Amniotic stem cell (primary cell): ENCODE results near the gene IKZF4.
"Not testable (repeated sequence)": the region's sequence is repeated elsewhere in the genome, so short reads cannot be mapped to it uniquely, and the experiment has no call there.

Experiments used
- DNase-seq: peaks from one replicate; lab custom pipeline; 2025; lab: John Stamatoyannopoulos, UW

IKZF4 gene

DNA sequence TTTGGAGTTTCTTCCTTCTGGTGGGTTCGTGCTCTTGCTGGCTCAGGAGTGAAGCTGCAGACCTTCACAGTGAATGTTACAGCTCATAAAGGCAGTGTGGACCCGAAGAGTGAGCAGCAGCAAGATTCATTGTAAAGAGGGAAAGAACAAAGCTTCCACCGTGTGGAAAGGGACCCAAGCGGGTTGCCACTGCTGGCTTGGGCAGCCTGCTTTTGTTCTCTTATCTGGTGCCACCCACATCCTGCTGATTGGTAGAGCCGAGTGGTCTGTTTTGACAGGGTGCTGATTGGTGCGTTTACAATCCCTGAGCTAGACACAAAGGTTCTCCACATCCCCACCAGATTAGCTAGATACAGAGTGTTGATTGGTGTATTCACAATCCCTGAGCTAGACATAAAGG lies 21.3 kb upstream of the IKZF4 start:
- not testable (repeated sequence) for DNase-seq

- DNase-seq, result not testable (repeated sequence)
These were observed 20.8 kb upstream of the IKZF4 start for GRCh38 chr12:55999999-56000540.

GRCh38 chr12:56001487-56002100 lies 19.2 kb upstream of the IKZF4 start:
- DNase-seq, result no peak

DNA sequence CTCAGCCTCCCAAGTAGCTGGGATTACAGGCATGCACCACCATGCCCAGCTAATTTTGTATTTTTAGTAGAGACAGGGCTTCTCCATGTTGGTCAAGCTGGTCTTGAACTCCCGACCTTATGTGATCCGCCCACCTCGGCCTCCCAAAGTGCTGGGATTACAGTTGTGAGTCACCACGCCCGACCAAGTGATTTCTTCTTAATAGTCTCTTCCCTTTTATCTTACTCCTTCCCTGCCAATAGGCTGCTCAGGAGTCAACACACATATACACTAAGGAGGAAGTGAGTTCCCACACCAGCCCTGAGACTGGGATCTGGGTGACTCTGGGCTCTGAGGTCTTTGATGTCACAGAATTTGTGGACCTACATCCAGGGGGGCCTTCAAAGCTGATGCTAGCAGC lies 17.5 kb upstream of the IKZF4 start:
- not testable (repeated sequence) for DNase-seq

GRCh38 chr12:56004211-56004610 lies 16.6 kb upstream of the IKZF4 start:
- no peak for DNase-seq

GRCh38 chr12:56007564-56008559 lies 13.0 kb upstream of the IKZF4 start:
- DNase-seq, result no peak

DNA sequence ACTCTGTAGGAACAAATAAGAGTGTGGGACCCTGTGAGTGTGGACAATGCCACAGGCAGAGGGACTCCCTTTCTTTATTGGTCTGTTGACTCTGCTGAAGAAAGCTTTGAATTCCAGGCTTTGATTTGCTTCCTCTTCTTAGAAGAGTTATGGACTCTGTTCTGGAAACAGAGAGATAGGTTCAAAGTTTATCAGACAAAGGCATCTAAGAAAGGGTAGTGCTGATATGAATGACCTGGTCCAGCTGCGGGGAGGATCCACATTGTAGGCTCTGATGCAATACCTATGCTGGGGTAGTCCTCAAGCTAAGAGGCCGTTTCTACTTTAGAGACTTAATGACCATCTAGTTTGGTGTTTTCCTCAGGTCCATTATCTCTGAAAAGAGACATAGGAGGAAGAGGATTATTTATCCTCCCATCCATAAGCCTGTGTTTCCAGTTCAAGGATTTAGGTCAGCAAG lies 10.7 kb upstream of the IKZF4 start:
- no peak for DNase-seq

GRCh38 chr12:56011509-56012090 lies 9.2 kb upstream of the IKZF4 start:
- DNase-seq, result no peak

DNA sequence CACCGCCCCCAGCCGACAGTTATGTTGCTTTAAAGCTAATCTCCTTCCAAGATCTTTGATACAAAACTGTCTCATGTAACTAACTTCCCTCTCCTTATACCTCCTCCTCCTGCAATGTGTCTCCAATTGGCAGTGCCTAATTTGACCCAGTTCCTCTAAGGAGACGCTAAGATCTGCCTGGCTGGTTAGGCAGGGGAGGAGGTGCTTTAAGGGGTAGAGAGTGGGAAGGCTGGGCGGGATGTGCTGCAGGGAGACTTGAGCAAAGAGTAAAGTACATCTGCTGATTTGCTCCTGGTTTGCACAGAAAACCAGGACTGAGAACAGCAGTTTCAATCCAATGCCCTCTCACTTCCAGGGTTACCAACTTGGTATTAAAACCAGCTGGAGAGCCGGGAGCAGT lies 7.4 kb upstream of the IKZF4 start:
- DNase-seq, result no peak

DNA sequence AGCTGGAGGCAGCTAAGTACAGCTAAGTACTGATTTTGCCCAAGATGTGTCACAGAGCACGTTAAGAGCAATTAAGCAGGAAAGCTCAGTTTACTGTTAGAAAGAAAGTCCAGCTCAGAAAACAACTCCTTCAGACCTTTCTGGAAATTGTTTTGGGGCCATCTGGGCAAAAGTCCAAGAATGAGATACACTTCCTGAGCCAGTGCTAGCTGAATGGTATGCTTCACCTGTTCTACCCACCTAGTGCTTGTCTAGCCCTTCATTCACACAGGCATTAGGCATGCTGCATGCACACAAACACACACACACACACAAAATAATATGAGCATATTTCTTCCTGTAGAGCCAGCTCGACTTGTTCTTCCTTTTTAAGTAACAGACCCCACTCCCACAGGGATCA lies 6.6 kb upstream of the IKZF4 start:
- no peak for DNase-seq

GRCh38 chr12:56017181-56017580 lies 3.7 kb upstream of the IKZF4 start:
- DNase-seq, result no peak

- no peak for DNase-seq
These were observed 2.5 kb upstream of the IKZF4 start for GRCh38 chr12:56018356-56018755.

GRCh38 chr12:56021889-56022497 lies 1.1 kb downstream of the IKZF4 start:
- DNase-seq, result no peak

DNA sequence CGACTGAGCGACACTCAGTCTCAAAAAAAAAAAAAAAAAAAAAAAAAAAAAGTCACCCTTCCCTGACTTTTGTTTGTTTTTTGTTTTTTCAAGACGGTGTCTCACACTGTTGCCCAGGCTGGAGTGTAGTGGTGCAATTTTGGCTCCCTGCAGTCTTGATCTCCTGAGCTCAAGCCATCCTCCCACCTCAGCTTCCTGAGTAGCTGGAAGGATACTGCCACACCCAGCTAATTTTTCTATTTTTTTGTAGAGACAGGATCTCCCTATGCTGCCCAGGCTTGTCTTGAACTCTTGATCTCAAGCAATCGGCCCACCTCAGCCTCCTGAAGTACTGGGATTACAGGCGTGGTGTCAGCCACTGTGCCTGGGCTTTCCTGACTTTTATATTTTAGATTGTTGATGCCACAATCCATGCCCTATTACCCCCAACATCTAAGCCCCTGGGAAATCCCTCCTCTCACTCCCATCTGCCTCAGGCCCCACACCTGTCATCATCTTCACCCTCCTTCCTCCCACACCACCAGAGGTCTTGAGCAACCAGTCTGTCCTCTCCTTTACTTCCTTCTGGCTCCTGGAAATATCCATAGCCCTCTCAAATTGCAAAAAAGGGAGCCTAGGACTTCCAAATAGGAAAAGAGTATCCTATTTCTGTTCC lies 7.8 kb downstream of the IKZF4 start:
- DNase-seq, result no peak

- no peak for DNase-seq
These were observed 8.3 kb downstream of the IKZF4 start for GRCh38 chr12:56029166-56029519.

- peak; percentile 61 for DNase-seq
These were observed 8.9 kb downstream of the IKZF4 start for GRCh38 chr12:56029666-56030293.

DNA sequence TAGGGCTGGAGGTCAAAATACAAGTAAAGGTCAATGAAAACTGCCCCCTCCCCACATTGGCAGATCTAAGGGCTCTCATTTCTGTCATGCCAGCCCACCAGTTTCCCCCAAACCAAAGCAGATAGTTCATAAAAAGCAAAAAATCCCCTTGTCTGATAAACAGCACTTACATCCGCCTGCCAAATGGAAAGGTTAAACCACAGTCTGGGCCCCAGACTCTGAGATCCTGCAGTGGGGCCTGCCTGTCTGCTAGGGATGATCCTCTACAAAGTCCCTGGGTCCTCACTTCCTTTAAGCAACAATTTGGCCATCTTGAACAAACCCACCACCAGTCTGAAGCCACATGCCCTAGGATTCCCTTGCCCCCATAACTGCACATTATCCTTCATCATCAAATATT lies 11.1 kb downstream of the IKZF4 start:
- no peak for DNase-seq

- no peak for DNase-seq
These were observed 13.9 kb downstream of the IKZF4 start for GRCh38 chr12:56034586-56035332.

- no peak for DNase-seq
These were observed 16.3 kb downstream of the IKZF4 start for GRCh38 chr12:56037161-56037560.

DNA sequence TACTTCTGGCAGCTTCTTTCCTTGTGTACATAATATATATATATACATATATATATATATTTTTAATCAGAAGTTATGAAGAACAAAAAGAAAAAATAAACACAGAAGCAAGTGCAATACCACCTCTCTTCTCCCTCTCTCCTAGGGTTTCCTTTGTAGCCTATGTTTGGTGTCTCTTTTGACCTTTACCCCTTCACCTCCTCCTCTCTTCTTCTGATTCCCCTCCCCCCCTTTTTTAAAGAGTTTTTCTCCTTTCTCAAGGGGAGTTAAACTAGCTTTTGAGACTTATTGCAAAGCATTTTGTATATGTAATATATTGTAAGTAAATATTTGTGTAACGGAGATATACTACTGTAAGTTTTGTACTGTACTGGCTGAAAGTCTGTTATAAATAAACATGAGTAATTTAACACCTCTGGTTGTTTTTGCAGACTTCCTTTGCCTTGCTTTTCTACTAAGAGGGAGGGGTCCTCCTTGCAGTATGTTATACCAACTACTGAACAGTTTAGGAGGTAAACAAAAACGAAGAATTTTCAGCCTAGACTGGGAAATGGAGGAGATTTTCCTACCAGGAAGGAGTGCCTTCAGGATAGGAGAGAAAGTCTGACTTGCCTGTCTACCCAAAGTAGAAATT lies 17.3 kb downstream of the IKZF4 start:
- no peak for DNase-seq
